ENCODE results near the gene SLFNL1. TPM values are rescaled to one million over a fixed set of nuclear protein-coding genes. Genes with fewer than 3 reads are reported as not detected.

Gene SLFNL1
- total RNA-seq = 0.05 and 0.27 TPM in 2 replicates
- 0.30 TPM for polyA plus RNA-seq (2012)

- DNase-seq (ENCODE audit: low read depth) = peak; percentile 38
These were observed at the start of gene SLFNL1 for GRCh38 chr1:41021526-41022308. Gene SLFNL1 (minus strand): TSS chr1:41021725. CDS start chr1:41020660, 1,065 bp downstream.

DNA sequence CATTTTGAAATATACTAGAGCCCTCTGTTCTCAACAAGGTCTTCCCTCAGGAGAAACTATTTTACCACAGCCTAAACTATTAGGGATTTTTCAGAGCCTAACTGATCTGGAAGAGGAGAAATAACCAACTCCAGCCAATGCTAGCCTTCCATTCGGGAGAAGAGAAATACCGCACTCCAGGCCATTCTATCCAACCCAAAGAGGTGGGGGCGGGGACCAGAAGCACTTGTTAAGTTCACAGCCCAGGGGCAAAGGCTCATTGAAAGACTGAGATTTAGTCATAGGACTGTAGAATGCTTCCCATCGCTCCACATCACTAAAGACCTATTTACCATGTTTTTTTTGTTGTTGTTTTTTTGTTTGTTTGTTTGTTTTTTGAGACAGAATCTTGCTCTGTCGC lies 35.4 kb upstream of the SLFNL1 start:
- DNase-seq (ENCODE audit: low read depth) = no peak

- DNase-seq (ENCODE audit: low read depth) = peak; percentile 67
These were observed 31.8 kb upstream of the SLFNL1 start for GRCh38 chr1:41053316-41053715.

GRCh38 chr1:41051022-41051421 lies 29.5 kb upstream of the SLFNL1 start:
- no peak for DNase-seq (ENCODE audit: low read depth)

- DNase-seq (ENCODE audit: low read depth) = no peak
These were observed 27.0 kb upstream of the SLFNL1 start for GRCh38 chr1:41048540-41048939.

DNA sequence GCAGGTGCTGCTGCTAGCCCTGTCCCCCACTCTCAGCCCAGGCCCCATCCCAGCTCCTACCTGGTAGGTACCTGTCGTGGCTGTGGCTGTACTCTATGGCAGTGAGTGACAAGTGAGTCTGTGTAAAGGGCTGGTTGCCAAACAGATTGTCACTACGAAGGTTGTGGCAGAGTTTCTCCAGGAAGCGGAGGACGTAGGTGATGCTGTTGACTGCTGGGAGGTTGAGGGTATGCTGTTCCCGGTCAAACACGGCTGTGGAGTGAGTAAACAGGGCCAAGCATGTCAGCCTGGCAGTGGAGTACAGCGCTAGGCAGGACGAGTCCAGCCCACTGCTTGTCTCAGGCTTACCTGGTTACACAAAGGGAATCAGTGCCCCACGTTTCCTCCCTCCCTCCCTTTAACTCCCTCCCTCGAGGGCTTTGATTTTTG lies 24.8 kb upstream of the SLFNL1 start:
- DNase-seq (ENCODE audit: low read depth) = no peak

DNA sequence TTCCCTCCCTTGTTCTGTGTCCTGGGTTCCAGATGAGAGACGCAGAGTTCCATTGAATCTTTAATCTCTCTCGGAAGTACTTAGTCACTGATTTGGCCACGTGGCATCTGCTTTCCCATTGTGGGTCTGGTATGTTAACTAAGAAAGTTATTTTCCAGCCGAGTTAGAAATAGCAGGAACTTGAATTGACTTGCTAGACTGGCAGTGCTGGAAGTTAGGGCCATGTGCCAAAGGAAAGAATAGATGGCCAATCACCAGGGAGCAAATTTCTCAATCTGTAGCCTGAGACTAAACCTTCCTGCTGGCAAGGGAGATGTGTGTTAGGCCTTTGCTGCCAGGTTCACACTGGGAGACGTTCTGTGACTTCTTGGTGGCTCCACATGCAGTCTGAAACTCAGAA lies 24.2 kb upstream of the SLFNL1 start:
- DNase-seq (ENCODE audit: low read depth) = peak; percentile 46

GRCh38 chr1:41044187-41044586 lies 22.7 kb upstream of the SLFNL1 start:
- DNase-seq (ENCODE audit: low read depth) = no peak

- peak; percentile 11 for DNase-seq (ENCODE audit: low read depth)
These were observed 20.2 kb upstream of the SLFNL1 start for GRCh38 chr1:41041614-41042270.

- DNase-seq (ENCODE audit: low read depth) = no peak
These were observed 16.6 kb upstream of the SLFNL1 start for GRCh38 chr1:41038110-41038509.

- no peak for DNase-seq (ENCODE audit: low read depth)
These were observed 15.8 kb upstream of the SLFNL1 start for GRCh38 chr1:41037116-41037903.

- no peak for DNase-seq (ENCODE audit: low read depth)
These were observed 11.7 kb upstream of the SLFNL1 start for GRCh38 chr1:41033272-41033671.

DNA sequence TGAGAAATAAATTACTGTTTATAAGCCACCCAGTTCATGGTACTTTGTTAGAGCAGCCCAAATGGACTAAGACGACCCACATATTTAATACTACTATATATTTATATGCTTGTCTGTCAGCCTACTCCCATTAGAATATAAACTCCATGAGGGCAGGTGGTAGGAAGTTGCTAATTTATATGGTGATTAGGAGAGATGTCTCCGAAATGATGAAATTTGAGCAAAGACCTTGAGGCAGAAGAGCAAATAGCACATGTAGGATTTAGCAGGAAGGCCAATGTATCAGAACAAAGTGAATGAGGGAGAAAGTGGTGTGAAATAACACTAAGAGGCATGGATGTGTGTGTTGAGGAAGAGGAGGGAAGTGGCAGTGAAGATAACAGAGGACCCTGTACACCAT lies 10.6 kb upstream of the SLFNL1 start:
- no peak for DNase-seq (ENCODE audit: low read depth)

DNA sequence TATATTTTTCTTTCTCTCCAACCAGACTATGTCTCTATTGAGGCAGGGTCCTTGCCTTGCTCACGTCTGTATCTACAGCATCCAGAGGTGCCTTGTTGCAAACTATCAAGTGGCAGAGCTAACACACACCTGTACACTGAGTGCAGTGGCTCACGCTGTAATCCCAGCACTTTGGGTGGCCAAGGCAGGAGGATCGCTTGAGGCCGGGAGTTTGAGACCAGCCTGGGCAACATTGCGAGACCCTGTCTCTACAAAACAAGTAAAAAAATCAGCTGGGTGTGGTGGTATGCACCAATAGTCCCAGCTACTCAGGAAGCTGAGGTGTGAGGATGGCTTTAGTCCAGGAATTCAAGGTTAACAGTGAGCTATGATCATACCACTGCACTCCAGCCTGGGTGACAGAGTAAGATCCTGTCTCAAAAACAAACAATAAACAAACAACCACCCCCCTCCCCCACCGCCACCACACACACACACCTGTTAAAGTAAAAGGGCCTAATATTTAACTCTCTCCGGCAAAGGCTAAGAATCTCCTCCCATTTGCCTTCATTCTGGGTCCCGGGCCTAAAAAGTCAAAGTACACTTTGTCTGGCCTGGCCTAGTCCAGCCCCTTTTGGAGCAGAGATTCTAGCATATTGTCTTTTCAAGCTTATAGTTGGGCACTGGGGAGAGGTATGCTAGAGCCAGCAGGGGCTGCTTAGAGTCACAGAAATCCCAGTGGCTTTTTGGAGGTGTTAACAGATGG lies 9.5 kb upstream of the SLFNL1 start:
- no peak for DNase-seq (ENCODE audit: low read depth)

- DNase-seq (ENCODE audit: low read depth) = no peak
These were observed 6.6 kb upstream of the SLFNL1 start for GRCh38 chr1:41028034-41028642.

- DNase-seq (ENCODE audit: low read depth) = no peak
These were observed 4.7 kb upstream of the SLFNL1 start for GRCh38 chr1:41025979-41026819.

DNA sequence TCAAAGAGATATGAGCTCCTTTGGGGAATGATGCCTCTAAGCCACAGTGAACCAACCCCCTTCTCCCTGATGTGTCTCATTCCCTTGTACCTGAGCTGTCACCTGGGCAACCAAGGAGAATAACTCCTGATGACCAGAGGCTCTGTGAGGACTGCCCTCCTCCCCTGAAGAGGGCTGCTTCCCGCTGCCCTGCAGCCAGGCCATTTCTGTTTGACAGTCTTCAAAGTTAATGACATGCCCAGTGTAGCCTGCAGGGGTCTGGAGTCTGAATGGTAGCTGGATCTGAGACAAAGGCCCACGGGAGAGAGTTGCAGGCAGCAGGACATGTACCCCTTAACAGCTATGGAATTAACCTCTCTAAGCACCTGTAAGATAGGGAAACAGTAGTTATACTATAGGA lies 3.4 kb upstream of the SLFNL1 start:
- DNase-seq (ENCODE audit: low read depth) = no peak

DNA sequence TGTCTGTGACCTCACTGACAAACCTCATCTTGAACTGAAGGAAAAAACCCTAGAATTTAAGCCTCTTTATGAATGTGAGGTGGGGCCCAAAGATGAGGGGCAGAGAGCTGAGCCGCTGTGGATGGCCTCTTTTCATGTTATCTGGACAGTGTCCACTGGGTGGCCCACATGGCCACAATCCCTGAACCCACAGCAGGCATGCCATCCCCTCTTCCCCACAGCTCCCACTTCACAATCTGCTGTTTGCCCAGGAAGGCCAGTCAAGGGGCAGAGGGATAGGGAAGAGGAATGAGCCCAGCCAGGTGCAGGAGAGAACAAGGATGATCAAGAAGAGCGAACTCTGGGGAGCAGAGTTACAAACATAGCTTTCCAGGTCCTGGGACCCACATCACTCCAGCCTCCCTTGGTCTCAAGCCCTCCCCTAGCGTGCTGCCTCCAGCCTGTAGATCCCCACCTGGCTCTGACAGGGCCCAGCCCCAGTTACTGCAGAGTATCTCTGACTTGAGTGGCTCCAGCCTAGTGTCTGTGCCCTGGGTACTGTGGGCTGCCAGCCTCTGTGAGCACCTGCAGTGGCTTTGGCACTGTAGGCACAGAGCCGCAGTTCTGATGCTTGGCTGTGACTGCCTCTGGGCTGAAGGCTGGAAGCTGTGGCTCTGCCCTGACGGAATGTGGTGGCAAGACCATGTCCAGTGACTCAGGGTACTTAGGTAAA lies 1.9 kb upstream of the SLFNL1 start:
- DNase-seq (ENCODE audit: low read depth) = peak; percentile 25

DNA sequence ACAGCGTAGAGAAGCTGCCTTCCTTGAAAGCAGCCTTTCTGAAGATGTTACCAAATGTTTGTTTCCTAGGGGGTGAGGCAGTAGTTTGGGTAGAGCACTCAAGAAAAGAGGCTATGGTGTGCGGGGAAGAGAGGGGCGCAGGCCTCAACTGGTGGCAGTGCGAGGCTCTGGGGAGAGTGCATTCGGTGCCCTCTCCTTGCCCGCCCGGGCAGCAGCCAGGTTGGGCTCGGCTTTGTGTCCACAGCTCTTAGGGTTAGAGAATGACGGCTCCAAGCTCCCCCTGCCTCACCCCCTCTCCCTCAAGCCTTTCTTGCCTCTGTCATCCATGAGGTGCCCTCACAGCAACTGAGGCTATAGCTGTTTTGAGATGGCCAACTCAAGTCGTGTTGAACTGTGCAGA lies 899 bp upstream of the SLFNL1 start:
- no peak for DNase-seq (ENCODE audit: low read depth)

Measured in myocyte (in vitro differentiated cells).